GM21447 (cell line): ENCODE results near the gene SCNN1G.
A peak's percentile ranks its signal among the peaks of the same experiment; 100 is the strongest.

Source experiments
- ATAC-seq: cut with Tn5 transposase; IDR thresholded peaks from one replicate; pipeline ENCODE4 v1.9.1; 2021; ENCODE audit not compliant: unreplicated experiment

The SCNN1G gene

DNA sequence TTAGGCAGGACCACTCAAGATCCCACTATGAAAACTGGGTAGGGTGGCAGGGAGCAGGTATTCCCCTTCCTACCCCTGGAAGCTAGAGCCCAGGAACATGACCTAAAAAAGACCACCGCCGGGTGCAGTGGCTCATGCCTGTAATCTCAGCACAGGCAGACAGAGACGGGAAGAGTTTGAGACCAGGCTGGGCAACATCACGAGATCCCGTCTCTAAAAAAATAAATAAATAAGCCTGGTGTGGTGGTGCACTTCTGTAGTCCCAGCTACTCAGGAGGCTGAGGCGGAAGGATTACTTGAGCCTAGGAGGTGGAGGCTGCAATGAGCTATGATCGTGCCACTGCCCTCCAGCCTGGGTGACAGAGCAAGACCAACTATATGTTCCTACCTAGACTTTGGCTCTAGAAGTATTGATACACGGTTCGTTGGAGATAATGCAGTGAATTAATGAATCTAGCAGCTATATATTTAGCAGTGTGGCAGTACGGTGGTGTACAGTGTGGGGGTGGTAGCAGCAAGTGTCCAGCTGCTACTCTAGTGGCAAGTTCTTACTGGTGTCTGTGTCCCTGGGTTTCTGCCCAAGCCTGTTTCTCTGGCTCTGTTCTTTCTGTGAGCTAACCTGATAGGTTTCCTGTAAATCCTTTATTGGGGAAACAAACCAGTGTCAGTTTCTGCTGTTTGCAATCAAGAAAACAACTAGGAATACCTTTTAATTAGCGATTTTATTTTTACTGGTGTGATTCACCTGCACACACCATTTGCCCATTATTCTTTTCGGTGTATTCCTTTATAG is 30.0 kb upstream of the SCNN1G start:
- no peak for ATAC-seq

DNA sequence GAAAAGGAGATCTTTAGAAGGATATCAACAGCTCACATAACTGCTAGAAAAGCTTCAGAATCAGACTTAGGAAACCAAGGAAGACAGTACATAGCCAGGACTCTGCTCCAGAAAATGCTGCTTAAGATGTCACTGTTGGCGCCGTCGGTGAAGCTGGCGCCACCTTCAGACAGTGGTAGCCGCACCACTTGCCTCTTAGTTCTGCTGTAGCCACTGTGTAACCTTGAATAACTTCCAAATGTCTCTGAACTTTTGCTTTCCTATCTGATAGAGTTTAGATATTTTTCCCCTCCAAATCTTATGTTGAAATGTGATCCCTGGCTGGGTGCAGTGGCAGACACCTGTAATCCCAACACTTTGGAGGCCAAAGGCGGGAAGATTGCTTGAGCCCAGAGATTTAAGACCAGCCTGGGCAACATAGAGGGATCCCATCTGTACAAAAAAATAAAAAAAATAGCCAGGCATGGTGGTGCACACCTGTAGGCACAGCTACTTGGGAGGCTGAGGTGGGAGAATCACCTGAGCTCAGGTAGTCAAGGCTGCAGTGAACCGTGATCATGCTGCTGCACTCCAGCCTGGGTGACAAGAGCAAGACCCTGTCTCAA is 27.0 kb upstream of the SCNN1G start:
- ATAC-seq = no peak

DNA sequence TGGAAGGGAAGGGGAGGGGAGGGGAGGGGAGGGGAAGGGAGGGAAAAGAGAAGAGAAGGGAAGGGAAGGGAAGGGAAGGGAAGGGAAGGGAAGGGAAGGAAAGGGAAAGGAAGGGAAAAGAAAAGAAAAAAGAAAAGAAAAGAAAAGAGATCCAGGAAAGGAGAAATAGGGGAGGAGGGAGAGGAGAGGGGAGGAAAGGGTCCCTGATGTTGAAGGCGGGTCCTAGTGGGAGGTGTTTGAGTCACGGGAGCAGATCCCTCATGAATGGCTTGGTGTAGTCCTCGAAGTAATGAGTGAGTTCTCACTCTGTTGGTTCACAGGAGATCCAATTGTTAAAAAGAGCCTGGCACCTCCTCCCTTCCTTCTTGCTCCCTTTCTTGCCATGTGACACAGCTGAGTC is 26.4 kb upstream of the SCNN1G start:
- ATAC-seq = no peak

DNA sequence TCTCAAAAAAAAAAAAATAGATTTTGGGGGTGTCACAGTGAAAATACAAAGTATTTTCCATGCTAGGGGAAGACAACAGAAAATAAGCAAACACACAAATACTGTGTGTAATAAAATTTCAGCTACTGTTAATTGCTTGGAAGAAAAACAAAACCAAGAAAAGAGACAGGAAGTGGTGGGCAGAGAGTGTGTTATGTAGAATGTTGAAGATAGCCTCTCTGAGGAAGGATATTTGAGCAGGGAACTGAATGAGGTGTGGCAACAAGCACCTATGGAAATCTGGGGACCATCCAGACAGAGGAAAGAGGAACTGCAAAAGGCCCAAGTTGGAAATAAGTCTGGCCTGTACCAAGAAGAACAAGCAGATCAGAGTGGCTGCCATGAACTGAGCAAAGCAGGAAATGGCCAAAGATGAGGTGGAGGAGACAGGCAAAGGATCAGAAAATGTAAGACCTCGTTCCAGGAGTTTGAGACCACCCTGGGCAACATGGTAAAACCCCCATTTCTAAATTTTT is 25.5 kb upstream of the SCNN1G start:
- no peak for ATAC-seq

DNA sequence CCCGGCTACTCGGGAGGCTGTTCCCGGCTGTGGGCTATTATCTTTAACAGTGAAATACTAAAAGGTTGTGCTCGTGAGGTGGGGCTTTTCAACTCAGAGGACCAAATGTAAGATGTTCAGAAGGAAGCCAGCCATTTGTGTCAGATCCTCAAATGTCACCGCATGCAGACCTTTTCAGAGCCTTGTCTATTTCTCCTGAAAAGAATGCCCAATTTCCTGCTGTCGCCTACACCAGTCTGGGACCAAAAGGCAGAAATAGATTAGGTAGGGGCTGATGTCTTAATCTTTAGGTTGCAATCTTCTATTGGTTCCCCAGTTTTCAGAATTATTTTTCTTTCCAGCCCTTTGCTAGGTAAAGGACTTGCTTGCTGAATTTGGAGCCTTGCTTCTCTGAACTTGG is 24.4 kb upstream of the SCNN1G start:
- ATAC-seq = no peak

DNA sequence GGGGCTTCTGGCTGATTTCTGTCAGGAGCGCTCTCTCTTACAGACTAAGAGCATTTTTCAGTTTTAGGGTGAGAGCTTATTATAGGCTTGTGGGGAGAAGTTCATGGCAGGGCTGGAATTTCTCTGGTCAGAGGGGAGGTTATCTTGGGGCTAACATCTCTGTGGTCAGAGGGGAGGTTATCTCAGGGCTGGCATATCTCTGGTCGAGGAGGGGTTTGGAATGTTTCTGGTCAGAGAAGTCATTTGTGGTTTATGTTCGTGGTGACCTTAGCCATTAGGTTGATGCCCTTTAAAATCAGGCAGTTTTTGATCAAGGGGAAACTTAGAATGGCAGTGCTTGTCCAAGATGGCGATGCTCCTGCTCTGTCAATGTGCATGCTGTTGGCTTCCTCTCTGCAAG is 22.5 kb upstream of the SCNN1G start:
- ATAC-seq = no peak

DNA sequence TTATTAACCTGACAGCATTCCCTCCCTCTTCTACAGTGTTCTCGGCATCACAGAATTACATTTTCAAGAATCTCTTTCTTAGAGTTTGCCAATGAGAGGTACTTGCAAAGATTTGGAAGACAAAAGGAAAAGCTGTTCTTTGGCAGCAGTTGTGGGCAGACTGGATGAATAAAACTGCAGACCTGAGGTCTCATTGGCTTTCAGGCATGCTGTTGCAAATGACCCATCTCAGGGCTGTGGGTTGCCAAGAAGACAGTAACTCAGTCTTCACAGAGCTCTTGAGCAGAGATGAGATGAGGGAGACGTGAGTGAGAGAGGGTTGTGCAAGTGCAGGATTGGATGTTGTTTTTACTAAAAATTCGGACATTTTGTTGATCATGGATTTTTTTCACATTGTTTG is 22.0 kb upstream of the SCNN1G start:
- no peak for ATAC-seq

DNA sequence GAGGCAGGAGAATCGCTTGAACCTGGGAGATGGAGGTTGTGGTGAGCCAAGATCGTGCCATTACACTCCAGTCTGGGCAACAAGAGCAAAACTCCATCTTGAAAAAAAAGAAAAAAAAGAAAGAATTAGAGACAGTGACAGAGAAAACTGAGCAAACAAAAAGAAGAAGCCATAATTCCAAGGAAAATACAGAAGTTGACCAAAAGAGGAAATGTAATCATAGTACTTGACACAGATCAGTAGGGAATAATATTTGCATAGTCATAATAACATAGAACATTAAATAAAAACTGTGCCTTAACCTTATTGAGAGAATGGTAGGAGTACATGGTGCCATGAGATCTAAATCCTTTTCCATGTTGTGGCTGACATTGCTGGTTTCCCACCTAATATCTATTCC is 18.6 kb upstream of the SCNN1G start:
- no peak for ATAC-seq

DNA sequence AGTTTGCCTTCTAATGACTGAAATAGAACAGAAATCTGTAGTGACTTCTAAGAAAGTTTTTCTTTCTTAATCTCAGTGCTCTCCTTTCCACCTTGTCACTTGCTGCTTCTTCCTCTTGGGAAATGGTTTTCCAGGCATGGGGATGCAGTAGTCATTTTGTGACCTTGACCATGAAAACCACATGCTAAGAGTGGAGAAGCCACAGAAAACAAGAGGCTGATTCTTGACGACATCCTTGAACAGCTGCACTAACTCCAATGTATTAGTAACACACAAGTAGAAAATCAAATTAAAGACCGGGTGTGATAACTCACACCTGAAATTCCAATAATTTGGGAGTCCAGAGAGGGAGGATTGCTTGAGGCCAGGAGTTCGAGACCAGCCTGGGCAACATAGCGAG is 17.8 kb upstream of the SCNN1G start:
- ATAC-seq = no peak

DNA sequence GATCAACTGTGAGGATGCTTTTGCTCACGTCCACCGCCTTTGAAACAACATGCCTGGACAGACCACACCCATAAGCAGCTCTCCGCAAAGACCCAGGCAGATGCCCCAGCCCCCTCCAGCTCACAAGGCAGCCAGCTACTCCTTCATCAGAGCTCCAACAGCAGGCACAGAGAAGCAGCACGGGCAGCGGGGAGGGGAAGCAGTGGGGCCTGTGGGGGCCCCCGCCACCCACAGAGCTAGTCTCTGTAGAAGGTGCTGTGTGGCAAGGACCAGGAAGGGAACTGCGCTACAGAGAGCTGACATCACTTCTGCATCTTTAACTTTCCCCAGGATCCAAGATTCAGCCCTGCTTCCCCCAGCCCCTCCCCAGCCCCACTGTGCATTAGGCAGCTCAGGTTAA is 10.0 kb upstream of the SCNN1G start:
- no peak for ATAC-seq

DNA sequence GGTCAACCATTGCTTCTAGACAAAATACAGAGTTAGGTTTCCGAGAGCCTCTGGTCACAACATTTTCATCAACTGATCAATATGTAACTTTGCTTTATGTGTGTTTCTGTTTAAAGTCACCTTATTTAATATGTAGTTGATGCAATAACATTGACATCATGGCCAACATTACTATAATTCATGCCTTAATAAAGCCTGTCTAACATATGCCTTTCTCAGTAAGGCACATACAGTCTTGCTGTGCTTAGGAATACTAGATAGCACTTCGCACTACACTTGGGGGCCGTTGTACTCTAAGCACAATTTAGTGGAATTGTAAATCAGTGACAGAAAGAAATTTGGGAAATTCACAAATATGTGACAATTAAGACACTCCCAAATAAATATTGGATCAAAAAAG is 9.6 kb upstream of the SCNN1G start:
- no peak for ATAC-seq

DNA sequence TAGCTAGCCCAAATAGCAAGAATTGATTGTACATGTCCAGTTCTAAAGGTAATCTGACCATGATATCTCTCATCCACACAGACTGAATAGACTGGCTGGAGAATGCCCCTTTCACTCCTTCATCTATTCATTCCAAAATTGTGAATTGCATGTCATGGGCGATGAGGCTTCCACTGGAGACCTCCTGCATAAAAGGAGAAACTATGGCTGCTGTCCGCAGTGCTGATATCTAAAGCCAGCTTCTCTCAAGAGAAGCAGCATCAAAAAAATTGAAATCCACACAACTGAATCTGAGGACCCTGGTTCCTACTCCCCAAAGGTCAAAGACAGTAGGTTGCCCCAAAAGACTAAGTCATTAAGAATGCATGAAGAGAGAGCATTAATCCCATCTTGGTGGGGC is 7.9 kb upstream of the SCNN1G start:
- no peak for ATAC-seq

DNA sequence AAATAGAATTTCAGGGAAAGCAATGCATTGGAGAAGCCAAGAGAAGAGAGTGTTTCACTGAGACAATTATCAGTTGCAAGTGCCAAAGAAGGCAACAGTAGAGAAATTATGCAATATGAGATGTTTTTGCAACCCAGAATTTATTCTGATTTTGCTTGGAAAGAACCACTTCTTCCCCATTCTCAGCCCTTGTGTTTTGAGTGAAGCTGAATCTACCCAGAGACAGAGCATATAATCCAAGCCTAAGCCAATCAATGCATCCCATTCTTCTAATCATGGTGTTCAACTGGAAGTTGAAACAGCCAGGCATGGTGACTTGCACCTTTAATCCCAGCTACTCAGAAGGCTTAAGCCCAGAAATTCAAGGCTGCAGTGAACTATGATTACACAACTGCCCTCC is 6.9 kb upstream of the SCNN1G start:
- no peak for ATAC-seq

DNA sequence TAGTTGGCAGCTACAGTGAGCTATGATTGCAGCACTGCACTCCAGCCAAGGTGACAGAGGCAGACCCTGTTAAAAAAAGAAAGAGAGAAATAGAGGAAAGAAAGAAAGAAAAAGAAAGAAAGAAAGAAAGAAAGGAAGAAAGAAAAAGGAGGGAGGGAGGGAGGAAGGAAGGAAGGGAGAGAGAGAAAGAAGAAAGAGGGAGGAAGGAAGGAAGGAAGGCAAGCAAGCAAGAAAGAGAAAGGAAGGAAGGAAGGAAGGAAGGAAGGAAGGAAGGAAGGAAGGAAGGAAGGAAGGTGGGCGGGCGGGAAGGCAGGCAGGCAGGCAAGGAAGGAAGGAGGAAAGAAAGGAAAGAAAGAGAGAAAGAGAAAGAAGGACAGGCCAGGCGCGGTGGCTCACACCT is 1.0 kb upstream of the SCNN1G start:
- no peak for ATAC-seq

DNA sequence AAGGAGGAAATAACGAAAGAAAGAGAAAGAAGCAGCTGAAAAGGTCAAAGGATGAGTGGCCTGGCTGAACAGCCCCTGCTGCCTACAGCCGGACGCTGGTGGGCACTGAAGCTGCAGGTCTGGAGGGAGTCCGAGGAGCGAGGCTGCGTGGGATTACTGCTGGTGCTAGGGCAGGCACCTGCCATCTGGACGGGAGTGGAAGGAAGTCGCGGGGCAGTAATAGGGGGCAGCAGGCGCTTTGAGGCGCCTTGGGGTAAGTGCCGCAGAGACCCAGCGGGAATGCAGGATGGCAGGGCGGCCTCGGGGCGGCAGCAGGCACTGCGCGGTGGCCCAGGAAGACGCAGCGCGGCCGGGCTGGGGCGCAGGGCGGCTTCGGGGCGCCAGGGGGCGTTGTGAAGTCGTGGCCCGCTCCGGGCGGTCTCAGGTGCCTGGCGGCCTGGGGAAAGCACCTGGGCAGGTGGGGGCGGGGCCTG is 303 bp upstream of the SCNN1G start:
- ATAC-seq = peak; percentile 86

DNA sequence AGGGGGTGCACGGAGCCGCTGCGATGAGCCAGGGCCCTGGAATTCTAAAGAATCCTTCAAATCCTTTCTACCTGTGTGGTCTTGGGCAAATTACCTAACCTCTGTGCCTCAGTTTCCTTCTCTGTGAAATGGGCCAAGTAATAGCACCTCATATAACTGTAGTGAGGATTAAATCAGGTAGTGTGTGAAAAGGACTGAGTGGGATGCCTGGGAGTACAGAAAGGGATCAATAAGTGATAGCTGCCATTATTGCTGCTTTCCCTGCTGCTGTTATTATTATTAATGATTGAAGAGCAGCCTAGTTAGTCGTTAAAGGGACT is 958 bp downstream of the SCNN1G start:
- no peak for ATAC-seq

DNA sequence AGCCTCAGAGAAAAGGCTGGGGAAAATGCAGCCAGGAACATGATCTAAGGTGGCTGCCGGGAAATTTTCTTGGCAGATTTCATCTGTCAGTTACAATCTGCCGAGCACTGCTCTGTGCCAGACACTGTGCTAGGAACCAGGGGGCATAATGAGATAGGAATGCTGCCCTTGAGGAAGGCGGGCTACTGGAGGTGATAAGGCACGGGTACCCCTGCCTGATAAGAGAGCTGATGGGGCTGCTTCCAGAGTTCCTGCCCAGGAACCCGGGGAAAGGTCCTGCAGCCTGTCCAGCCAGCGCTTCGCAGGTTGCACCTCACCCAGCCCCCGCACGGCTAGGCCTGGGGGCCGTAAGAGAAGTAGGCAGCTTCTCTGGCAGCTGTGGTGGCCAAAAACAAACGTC is 3.1 kb downstream of the SCNN1G start:
- no peak for ATAC-seq

DNA sequence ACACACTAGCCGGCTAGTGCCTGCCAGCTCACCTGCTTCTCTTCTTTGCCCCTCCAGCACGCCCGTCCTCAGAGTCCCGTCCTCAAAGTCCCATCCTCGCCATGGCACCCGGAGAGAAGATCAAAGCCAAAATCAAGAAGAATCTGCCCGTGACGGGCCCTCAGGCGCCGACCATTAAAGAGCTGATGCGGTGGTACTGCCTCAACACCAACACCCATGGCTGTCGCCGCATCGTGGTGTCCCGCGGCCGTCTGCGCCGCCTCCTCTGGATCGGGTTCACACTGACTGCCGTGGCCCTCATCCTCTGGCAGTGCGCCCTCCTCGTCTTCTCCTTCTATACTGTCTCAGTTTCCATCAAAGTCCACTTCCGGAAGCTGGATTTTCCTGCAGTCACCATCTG is 3.6 kb downstream of the SCNN1G start:
- no peak for ATAC-seq

DNA sequence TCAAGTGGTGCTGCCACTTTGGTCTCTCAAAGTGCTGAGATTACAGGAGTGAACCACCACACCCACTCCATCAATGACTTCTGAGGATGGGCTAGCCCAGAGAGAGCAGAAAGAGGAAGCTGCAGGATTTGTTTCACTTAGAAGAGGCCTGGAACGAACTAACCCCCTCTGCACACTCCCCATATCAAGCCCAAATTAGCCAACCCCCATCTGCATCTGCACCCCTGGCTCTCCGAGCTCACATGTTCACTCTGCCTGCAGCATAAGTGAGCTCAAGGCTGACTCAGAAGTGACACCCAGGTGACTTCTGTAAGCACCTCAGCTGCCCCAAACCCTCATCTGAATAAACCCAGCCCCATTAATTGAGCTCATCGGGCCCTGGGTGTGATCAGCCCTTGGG is 4.8 kb downstream of the SCNN1G start:
- ATAC-seq = no peak

DNA sequence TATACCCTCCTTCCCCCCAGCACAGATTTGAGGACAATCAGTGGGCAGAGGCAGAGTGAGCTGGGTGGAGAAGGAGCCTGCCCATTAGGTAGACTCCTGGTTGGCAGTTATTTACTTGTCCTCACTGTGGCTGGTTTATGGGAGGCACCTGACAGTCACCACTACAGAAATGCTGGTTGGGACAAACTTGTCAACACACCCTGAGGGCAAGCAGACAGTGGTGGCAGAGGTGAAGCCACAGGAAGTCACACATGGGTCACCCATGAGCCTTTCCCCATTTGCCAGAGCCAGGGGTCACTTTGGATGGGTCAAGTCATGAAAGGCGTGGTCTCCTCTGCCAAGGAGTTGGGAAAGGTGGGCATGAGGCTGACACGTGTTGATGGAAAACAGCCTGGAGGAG is 6.4 kb downstream of the SCNN1G start:
- no peak for ATAC-seq

DNA sequence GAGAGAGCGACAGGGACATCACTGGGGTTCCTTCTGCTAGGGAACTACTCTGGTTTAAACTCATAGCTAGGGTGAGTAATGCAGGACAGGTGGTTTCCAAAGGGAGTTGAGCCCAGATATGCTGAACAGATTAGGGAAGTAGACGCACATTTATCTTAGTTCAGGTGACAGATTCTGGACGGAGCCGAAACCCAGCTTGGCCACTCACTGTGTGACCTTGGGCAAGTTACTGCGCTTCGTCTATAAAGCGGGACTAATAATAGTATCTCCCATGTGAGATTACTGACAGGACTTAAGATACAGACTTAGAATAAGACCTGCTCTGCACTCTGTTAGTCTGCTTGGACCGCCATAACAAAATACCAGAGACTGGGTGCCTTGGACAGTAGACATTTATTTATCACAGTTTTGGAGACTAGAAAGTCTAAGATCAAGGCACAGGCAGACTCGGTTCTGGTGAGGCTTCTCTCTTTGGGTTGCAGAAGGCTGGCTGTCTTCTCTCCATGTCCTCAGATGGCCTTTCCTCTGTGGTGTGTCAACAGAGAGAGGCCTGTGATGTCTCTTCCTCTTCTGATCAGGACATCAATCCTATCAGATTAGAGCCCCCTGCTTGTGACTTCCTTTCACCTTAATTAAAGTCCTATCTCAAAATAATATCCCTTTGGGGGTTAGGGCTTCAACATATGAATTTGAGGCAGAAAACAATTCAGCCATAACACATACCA is 12.1 kb downstream of the SCNN1G start:
- ATAC-seq = no peak

DNA sequence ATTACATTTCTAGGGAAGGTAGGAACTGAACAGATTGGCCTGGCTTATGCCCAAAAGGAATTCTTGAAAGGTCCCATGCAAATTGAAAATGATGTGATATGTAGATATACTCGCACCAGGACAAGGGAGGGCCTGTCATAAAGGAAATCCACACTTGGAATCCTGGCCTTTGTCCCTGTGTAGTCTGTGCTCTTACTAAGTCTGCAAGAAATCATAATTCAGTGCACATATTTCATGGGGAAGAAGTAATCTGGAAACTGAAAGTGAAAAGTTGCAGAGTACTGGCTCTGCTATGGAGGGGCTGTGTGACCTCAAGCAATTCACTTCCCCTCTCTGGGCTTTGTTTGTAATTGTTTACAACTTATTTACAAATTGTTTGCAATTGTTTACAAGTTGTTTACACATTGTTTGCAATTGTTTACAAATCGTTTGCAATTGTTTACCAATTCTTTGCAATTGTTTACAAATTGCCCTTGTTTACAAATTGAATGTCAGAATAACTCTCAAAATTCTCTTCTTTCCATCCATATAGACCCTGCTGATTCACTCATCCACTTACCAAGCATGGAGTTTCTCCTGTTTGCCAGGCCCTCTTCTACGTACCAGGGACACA is 12.9 kb downstream of the SCNN1G start:
- ATAC-seq = no peak
